Heart right ventricle (tissue), 16 donors: ENCODE results near the gene PCDHGB1. TPM values are rescaled to one million over a fixed set of nuclear protein-coding genes. Genes with fewer than 3 reads are reported as not detected.
A peak's percentile ranks its signal among the peaks of the same experiment; 100 is the strongest.

Experiments used
- ATAC-seq, 8 donors: fragments of 200-7000 bp; cut with Tn5 transposase; one replicate each; pipeline ENCODE4 v1.9.1; 2020; ENCODE audit warnings: mild to moderate bottlenecking in 8 of 8, moderate library complexity in 8 of 8, moderate number of reproducible peaks in 1 of 8
- DNase-seq, 2 donors: peaks; one replicate each; pipeline ENCODE4 v3.0.0-alpha.2; 2020
- H3K27ac ChIP-seq, 10 donors: fragments of 200-600 bp; sonication (generic) in 2 of 10; one replicate each; pipeline versions ENCODE4 v1.5.0 to v1.8.0; 2020 to 2022; ENCODE audit warnings: mild to moderate bottlenecking in 3 of 10
- H3K27me3 ChIP-seq, 7 donors: fragments of 200-600 bp; one replicate each; pipeline ENCODE4 v1.8.0; 2021 to 2022; ENCODE audit warnings: mild to moderate bottlenecking in 2 of 7
- H3K36me3 ChIP-seq, 9 donors: fragments of 200-600 bp; sonication (generic) in 1 of 9; one replicate each; pipeline versions ENCODE4 v1.5.0 to v1.8.0; 2020 to 2022; ENCODE audit warnings: mild to moderate bottlenecking in 2 of 9
- H3K4me1 ChIP-seq, 9 donors: fragments of 200-600 bp; sonication (generic) in 1 of 9; one replicate each; pipeline versions ENCODE4 v1.5.0 to v1.8.0; 2020 to 2022; ENCODE audit warnings: mild to moderate bottlenecking in 4 of 9
- H3K4me3 ChIP-seq, 10 donors: fragments of 200-600 bp; sonication (generic) in 2 of 10; one replicate each; pipeline versions ENCODE4 v1.5.0 to v1.8.0; 2020 to 2022; ENCODE audit warnings: mild to moderate bottlenecking in 7 of 10, moderate library complexity in 2 of 10
- H3K9me3 ChIP-seq, 11 donors: fragments of 200-600 bp in 10 of 11; sonication (generic) in 2 of 11; one replicate each; pipeline versions ENCODE4 v1.5.0 to v1.8.0; 2013 to 2022; ENCODE audit warnings: mild to moderate bottlenecking in 2 of 11, control low read depth in 1 of 11, moderate library complexity in 1 of 11
- WGBS, 2 donors: extraction: QIAGEN DNeasy Blood & Tissue Kit; methylation state at CpG; one replicate each; pipeline ENCODE4 v1.1.7; 2013; ENCODE audit warnings: inconsistent platforms in 1 of 2; 5-methylcytosine and 5-hydroxymethylcytosine counted together
- intact Hi-C, 10 donors: fragments of 100-400 bp; cut with DNase I; formaldehyde crosslinking; loops; one replicate each; pipeline versions ENCODE4 v1.11.1 to v1.14.2; 2022
- polyA plus RNA-seq, 2 donors: library from polyadenylated mRNA; stranded (reverse); fragments of 200-250 nt; gene quantifications; one replicate each; pipeline ENCODE4 v1.2.3, GENCODE V29; 2013
- total RNA-seq, 10 donors: library from RNA; stranded (reverse); fragmentation: NEBNext Ultra II Directional in 3 of 10; extraction: Animal tissue kit (Norgen Biotek cat#: 25700) in 3 of 10; gene quantifications; one replicate each; pipeline versions ENCODE4 v1.2.1 to v1.2.4, GENCODE V29; 2021 to 2023
- TF ChIP-seq, protein P1 (sequence below), 9 donors: fragments of 200-600 bp; sonication (generic) in 2 of 9; IDR thresholded peaks; one replicate each; pipeline versions ENCODE4 v1.5.0 to v1.8.0; 2021 to 2022; ENCODE audit warnings: antibody characterized with exemption in 9 of 9, mild to moderate bottlenecking in 5 of 9, moderate library complexity in 1 of 9
- donor health status: Arrhythmogenic right ventricular cardiomyopathy.
- donor health status: ischemic (EF 13 %, LVEDD 7.1; RV severe dilation, severe dysfunction).
- donor health status: healthy with polysubstance abuse.
- donor health status: DM: no; HTN: yes; CAD: no.
- donor health status: DM: no; HTN: no; CAD: no.
- donor health status: ischemic (EF 25% LVEDD 6.9; RV normal size, moderate dysfunction).
- donor health status: ischemic (EF 25% LVEDD 5.7; RV mildly dilated, moderate dysfunction).
- donor health status: healthy.
- donor health status: DM: yes; HTN: yes; CAD: no.
- donor health status: Ischemic cardiomyopathy.
- donor health status: ischemic (EF 35%, LVEDD 5.7; RV mildly dilated, moderate dysfunction).
- donor health status: nonischemic (EF 11% LVEDD 7.7; RV severe dilation, severe dysfunction).
- donor health status: DM: yes; HTN: yes; CAD: no.
- donor health status: PGD.
- donor health status: ischemic (EF 29% LVEDD 5.4; RV normal size, mild dysfunction).
- donor health status: nonischemic (EF 23%, LVEDD 6.1; RV moderate dilation, normal function).

PCDHGB1 gene
- total and polyA plus RNA-seq, 12 donors = 0.19 to 13.2 (median 8.6) TPM

- intact Hi-C loops = no loop called here
- no peak overlapping the region for H3K4me3 ChIP-seq
- TF ChIP-seq, protein P1, sequence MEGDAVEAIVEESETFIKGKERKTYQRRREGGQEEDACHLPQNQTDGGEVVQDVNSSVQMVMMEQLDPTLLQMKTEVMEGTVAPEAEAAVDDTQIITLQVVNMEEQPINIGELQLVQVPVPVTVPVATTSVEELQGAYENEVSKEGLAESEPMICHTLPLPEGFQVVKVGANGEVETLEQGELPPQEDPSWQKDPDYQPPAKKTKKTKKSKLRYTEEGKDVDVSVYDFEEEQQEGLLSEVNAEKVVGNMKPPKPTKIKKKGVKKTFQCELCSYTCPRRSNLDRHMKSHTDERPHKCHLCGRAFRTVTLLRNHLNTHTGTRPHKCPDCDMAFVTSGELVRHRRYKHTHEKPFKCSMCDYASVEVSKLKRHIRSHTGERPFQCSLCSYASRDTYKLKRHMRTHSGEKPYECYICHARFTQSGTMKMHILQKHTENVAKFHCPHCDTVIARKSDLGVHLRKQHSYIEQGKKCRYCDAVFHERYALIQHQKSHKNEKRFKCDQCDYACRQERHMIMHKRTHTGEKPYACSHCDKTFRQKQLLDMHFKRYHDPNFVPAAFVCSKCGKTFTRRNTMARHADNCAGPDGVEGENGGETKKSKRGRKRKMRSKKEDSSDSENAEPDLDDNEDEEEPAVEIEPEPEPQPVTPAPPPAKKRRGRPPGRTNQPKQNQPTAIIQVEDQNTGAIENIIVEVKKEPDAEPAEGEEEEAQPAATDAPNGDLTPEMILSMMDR (IDR thresholded peaks at IDR 0.05) = peak in 2 of 9 donors; percentile 9 to 18
- no peak overlapping the region for H3K27ac ChIP-seq
- ATAC-seq (peak in 4 of 8 donors; percentile 41 to 56 (median 50)), DNase-seq (no peak)
- WGBS, 2 donors = 28 to 34% methylated on average over 15 of the region's 15 CpGs
- H3K36me3 ChIP-seq = peaks cover 0 to 31% (median 0%) of the 10 kb centered on the region in 9 donors
- H3K27me3 ChIP-seq = peaks cover 0 to 84% (median 0%) of the 10 kb centered on the region in 7 donors
- peaks cover 0 to 94% (median 51%) of the 10 kb centered on the region in 11 donors for H3K9me3 ChIP-seq
- H3K4me1 ChIP-seq = peaks cover 0 to 5% (median 0%) of the 10 kb centered on the region in 9 donors
These were observed 48.7 kb downstream of the PCDHGB1 start for GRCh38 chr5:141398608-141399007.

DNA sequence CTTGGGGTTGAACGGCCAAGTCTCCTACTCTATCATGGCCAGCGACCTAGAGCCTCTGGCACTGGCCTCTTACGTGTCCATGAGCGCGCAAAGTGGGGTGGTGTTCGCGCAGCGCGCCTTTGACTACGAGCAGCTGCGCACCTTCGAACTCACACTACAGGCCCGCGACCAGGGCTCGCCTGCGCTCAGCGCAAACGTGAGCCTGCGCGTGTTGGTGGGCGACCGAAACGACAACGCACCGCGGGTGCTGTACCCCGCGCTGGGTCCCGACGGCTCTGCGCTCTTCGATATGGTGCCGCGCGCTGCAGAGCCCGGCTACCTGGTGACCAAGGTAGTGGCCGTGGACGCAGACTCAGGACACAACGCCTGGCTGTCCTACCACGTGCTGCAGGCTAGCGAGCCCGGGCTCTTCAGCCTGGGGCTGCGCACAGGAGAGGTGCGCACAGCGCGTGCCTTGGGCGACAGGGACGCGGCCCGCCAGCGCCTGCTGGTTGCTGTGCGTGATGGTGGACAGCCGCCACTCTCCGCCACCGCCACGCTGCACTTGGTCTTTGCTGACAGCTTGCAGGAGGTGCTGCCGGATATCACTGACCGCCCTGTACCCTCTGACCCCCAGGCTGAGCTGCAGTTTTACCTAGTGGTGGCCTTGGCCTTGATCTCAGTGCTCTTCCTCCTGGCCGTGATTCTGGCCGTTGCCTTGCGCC is 49.8 kb downstream of the PCDHGB1 start:
- DNase-seq (no peak), ATAC-seq (peak in 1 of 8 donors; percentile 40)
- no peak overlapping the region for H3K4me3 ChIP-seq
- H3K27ac ChIP-seq = no peak overlapping the region
- H3K36me3 ChIP-seq = peaks cover 0 to 35% (median 0%) of the 10 kb centered on the region in 9 donors
- peaks cover 0 to 84% (median 0%) of the 10 kb centered on the region in 7 donors for H3K27me3 ChIP-seq
- WGBS, 2 donors = 33 to 34% methylated on average over 60 to 61 of the region's 61 CpGs
- intact Hi-C loops = loop anchor here in 1 of 10 donors (10.0 kb wide), 1 partner anchor 45 kb away; the partner anchor contains the start of genes PCDHGA4, PCDHGB1 and PCDHGB2
- H3K4me1 ChIP-seq = peaks cover 0 to 5% (median 0%) of the 10 kb centered on the region in 9 donors
- H3K9me3 ChIP-seq = peaks cover 0 to 94% (median 55%) of the 10 kb centered on the region in 11 donors
- TF ChIP-seq, protein P1 (IDR thresholded peaks at IDR 0.05) = no peak

Other genes with a start within 250 kb of the PCDHGB1 start
Only the 30 nearest of the 37 such genes appear.
- 1 to 10 TPM in 5 of 10 donors, under 1 TPM in 5; 0.34 to 3.4 (median 1.1) TPM for gene PCDHB9, start 162.9 kb upstream of the PCDHGB1 start, total RNA-seq
- under 1 TPM; 0.25 to 0.59 TPM for gene PCDHB9, start 162.9 kb upstream of the PCDHGB1 start, polyA plus RNA-seq
- gene PCDHB10, start 157.7 kb upstream of the PCDHGB1 start, total RNA-seq = 1 to 10 TPM in 3 of 10 donors, under 1 TPM in 7; 0.28 to 1.3 (median 0.68) TPM
- under 1 TPM; 0.42 to 0.59 TPM for gene PCDHB10, start 157.7 kb upstream of the PCDHGB1 start, polyA plus RNA-seq
- gene PCDHB11, start 150.5 kb upstream of the PCDHGB1 start, total RNA-seq = 1 to 10 TPM in 7 of 10 donors, under 1 TPM in 3; 0.64 to 2.8 (median 1.4) TPM
- under 1 TPM; 0.26 to 0.37 TPM for gene PCDHB11, start 150.5 kb upstream of the PCDHGB1 start, polyA plus RNA-seq
- gene PCDHB12, start 141.4 kb upstream of the PCDHGB1 start, total RNA-seq = 1 to 10 TPM in 6 of 10 donors, under 1 TPM in 4; 0.79 to 1.7 (median 1.1) TPM
- under 1 TPM; 0.51 to 0.58 TPM for gene PCDHB12, start 141.4 kb upstream of the PCDHGB1 start, polyA plus RNA-seq
- gene PCDHB13, start 136.2 kb upstream of the PCDHGB1 start, total RNA-seq = 1 to 10 TPM; 2.7 to 5.4 (median 3.6) TPM
- 1 to 10 TPM; 1.0 to 1.3 TPM for gene PCDHB13, start 136.2 kb upstream of the PCDHGB1 start, polyA plus RNA-seq
- gene PCDHB14, start 126.8 kb upstream of the PCDHGB1 start, total RNA-seq = 1 to 10 TPM; 1.4 to 9.0 (median 4.2) TPM
- gene PCDHB14, start 126.8 kb upstream of the PCDHGB1 start, polyA plus RNA-seq = 1 to 10 TPM; 1.2 to 2.2 TPM
- gene PCDHB15, start 104.7 kb upstream of the PCDHGB1 start, total RNA-seq = 10 to 100 TPM in 2 of 10 donors, 1 to 10 TPM in 8; 3.3 to 10.5 (median 5.2) TPM
- 1 to 10 TPM; 2.3 to 3.4 TPM for gene PCDHB15, start 104.7 kb upstream of the PCDHGB1 start, polyA plus RNA-seq
- gene SLC25A2, start 46.0 kb upstream of the PCDHGB1 start, total RNA-seq = under 1 TPM in 2 of 10 donors, not detected in 8; 0.28 TPM
- gene SLC25A2, start 46.0 kb upstream of the PCDHGB1 start, polyA plus RNA-seq = under 1 TPM in 1 of 2 donors, not detected in 1; 0.22 TPM
- 100 to 1,000 TPM in 8 of 10 donors, 10 to 100 TPM in 2; 93.4 to 111 (median 107) TPM for gene TAF7, start 29.3 kb upstream of the PCDHGB1 start, total RNA-seq
- gene TAF7, start 29.3 kb upstream of the PCDHGB1 start, polyA plus RNA-seq = 10 to 100 TPM; 33.1 to 89.9 TPM
- gene PCDHGA1, start 19.6 kb upstream of the PCDHGB1 start, total RNA-seq = 1 to 10 TPM; 2.1 to 5.0 (median 2.8) TPM
- 1 to 10 TPM in 1 of 2 donors, under 1 TPM in 1; 0.57 to 1.5 TPM for gene PCDHGA1, start 19.6 kb upstream of the PCDHGB1 start, polyA plus RNA-seq
- gene PCDHGA2, start 11.3 kb upstream of the PCDHGB1 start, total RNA-seq = 10 to 100 TPM in 6 of 10 donors, 1 to 10 TPM in 4; 7.0 to 15.3 (median 12.2) TPM
- gene PCDHGA2, start 11.3 kb upstream of the PCDHGB1 start, polyA plus RNA-seq = 1 to 10 TPM; 1.6 to 2.0 TPM
- 10 to 100 TPM; 10.0 to 21.0 (median 15.2) TPM for gene PCDHGA3, start 6.3 kb upstream of the PCDHGB1 start, total RNA-seq
- 1 to 10 TPM; 1.3 to 7.5 TPM for gene PCDHGA3, start 6.3 kb upstream of the PCDHGB1 start, polyA plus RNA-seq
- gene PCDHGA4, start 4.9 kb downstream of the PCDHGB1 start, total RNA-seq = 10 to 100 TPM in 8 of 10 donors, 1 to 10 TPM in 2; 7.4 to 16.0 (median 10.5) TPM
- 1 to 10 TPM in 1 of 2 donors, under 1 TPM in 1; 0.70 to 4.8 TPM for gene PCDHGA4, start 4.9 kb downstream of the PCDHGB1 start, polyA plus RNA-seq
- 10 to 100 TPM in 7 of 10 donors, 1 to 10 TPM in 3; 8.2 to 17.0 (median 11.5) TPM for gene PCDHGB2, start 9.9 kb downstream of the PCDHGB1 start, total RNA-seq
- 1 to 10 TPM in 1 of 2 donors, under 1 TPM in 1; 0.64 to 5.2 TPM for gene PCDHGB2, start 9.9 kb downstream of the PCDHGB1 start, polyA plus RNA-seq
- gene PCDHGA5, start 14.1 kb downstream of the PCDHGB1 start, total RNA-seq = 1 to 10 TPM; 5.5 to 9.7 (median 7.1) TPM
- 1 to 10 TPM in 1 of 2 donors, under 1 TPM in 1; 0.59 to 5.3 TPM for gene PCDHGA5, start 14.1 kb downstream of the PCDHGB1 start, polyA plus RNA-seq
- 10 to 100 TPM in 3 of 10 donors, 1 to 10 TPM in 7; 7.0 to 14.0 (median 9.3) TPM for gene PCDHGB3, start 20.1 kb downstream of the PCDHGB1 start, total RNA-seq
- 1 to 10 TPM in 1 of 2 donors, under 1 TPM in 1; 0.39 to 5.1 TPM for gene PCDHGB3, start 20.1 kb downstream of the PCDHGB1 start, polyA plus RNA-seq
- 10 to 100 TPM in 1 of 10 donors, 1 to 10 TPM in 9; 5.4 to 10.6 (median 8.1) TPM for gene PCDHGA6, start 23.8 kb downstream of the PCDHGB1 start, total RNA-seq
- gene PCDHGA6, start 23.8 kb downstream of the PCDHGB1 start, polyA plus RNA-seq = 1 to 10 TPM; 1.2 to 9.4 TPM
- gene PCDHGA7, start 32.6 kb downstream of the PCDHGB1 start, total RNA-seq = 10 to 100 TPM in 1 of 10 donors, 1 to 10 TPM in 9; 5.9 to 11.5 (median 8.1) TPM
- 1 to 10 TPM in 1 of 2 donors, under 1 TPM in 1; 0.54 to 6.4 TPM for gene PCDHGA7, start 32.6 kb downstream of the PCDHGB1 start, polyA plus RNA-seq
- gene PCDHGB4, start 37.6 kb downstream of the PCDHGB1 start, total RNA-seq = 10 to 100 TPM in 1 of 10 donors, 1 to 10 TPM in 9; 5.1 to 10.9 (median 7.3) TPM
- gene PCDHGB4, start 37.6 kb downstream of the PCDHGB1 start, polyA plus RNA-seq = 1 to 10 TPM in 1 of 2 donors, under 1 TPM in 1; 0.96 to 3.3 TPM
- gene PCDHGA8, start 42.5 kb downstream of the PCDHGB1 start, total RNA-seq = 10 to 100 TPM in 1 of 10 donors, 1 to 10 TPM in 9; 7.2 to 11.2 (median 8.7) TPM
- gene PCDHGA8, start 42.5 kb downstream of the PCDHGB1 start, polyA plus RNA-seq = 1 to 10 TPM in 1 of 2 donors, under 1 TPM in 1; 0.28 to 3.7 TPM
- 10 to 100 TPM in 2 of 10 donors, 1 to 10 TPM in 8; 6.6 to 12.1 (median 8.2) TPM for gene PCDHGB5, start 47.8 kb downstream of the PCDHGB1 start, total RNA-seq
- gene PCDHGB5, start 47.8 kb downstream of the PCDHGB1 start, polyA plus RNA-seq = 1 to 10 TPM; 1.6 to 3.8 TPM
- 1 to 10 TPM; 4.0 to 8.3 (median 6.0) TPM for gene PCDHGA9, start 52.7 kb downstream of the PCDHGB1 start, total RNA-seq
- 1 to 10 TPM in 1 of 2 donors, under 1 TPM in 1; 0.55 to 7.1 TPM for gene PCDHGA9, start 52.7 kb downstream of the PCDHGB1 start, polyA plus RNA-seq
- gene PCDHGB6, start 57.9 kb downstream of the PCDHGB1 start, total RNA-seq = 10 to 100 TPM in 1 of 10 donors, 1 to 10 TPM in 9; 4.6 to 10.2 (median 6.6) TPM
- 1 to 10 TPM; 1.1 to 5.8 TPM for gene PCDHGB6, start 57.9 kb downstream of the PCDHGB1 start, polyA plus RNA-seq
- gene PCDHGA10, start 62.9 kb downstream of the PCDHGB1 start, total RNA-seq = 1 to 10 TPM; 4.3 to 7.8 (median 6.7) TPM
- gene PCDHGA10, start 62.9 kb downstream of the PCDHGB1 start, polyA plus RNA-seq = 1 to 10 TPM in 1 of 2 donors, under 1 TPM in 1; 0.52 to 3.4 TPM
- gene PCDHGB7, start 67.6 kb downstream of the PCDHGB1 start, total RNA-seq = 10 to 100 TPM in 8 of 10 donors, 1 to 10 TPM in 2; 5.9 to 12.6 (median 10.5) TPM
- gene PCDHGB7, start 67.6 kb downstream of the PCDHGB1 start, polyA plus RNA-seq = 1 to 10 TPM; 1.9 to 5.6 TPM
- 1 to 10 TPM; 3.3 to 8.5 (median 5.4) TPM for gene PCDHGA11, start 71.0 kb downstream of the PCDHGB1 start, total RNA-seq
- 1 to 10 TPM in 1 of 2 donors, under 1 TPM in 1; 0.74 to 7.2 TPM for gene PCDHGA11, start 71.0 kb downstream of the PCDHGB1 start, polyA plus RNA-seq
- 1 to 10 TPM; 5.4 to 9.2 (median 6.1) TPM for gene PCDHGA12, start 80.4 kb downstream of the PCDHGB1 start, total RNA-seq
- gene PCDHGA12, start 80.4 kb downstream of the PCDHGB1 start, polyA plus RNA-seq = 1 to 10 TPM; 1.6 to 5.3 TPM
- gene PCDHGC3, start 125.9 kb downstream of the PCDHGB1 start, total RNA-seq = 10 to 100 TPM; 12.8 to 19.5 (median 15.9) TPM
- gene PCDHGC3, start 125.9 kb downstream of the PCDHGB1 start, polyA plus RNA-seq = 10 to 100 TPM; 43.4 to 48.6 TPM
- gene PCDHGC4, start 134.9 kb downstream of the PCDHGB1 start, total RNA-seq = 1 to 10 TPM; 1.7 to 4.3 (median 3.1) TPM
- 1 to 10 TPM in 1 of 2 donors, under 1 TPM in 1; 0.12 to 5.0 TPM for gene PCDHGC4, start 134.9 kb downstream of the PCDHGB1 start, polyA plus RNA-seq
- 1 to 10 TPM; 2.2 to 4.9 (median 3.3) TPM for gene PCDHGC5, start 139.0 kb downstream of the PCDHGB1 start, total RNA-seq
- gene PCDHGC5, start 139.0 kb downstream of the PCDHGB1 start, polyA plus RNA-seq = 10 to 100 TPM in 1 of 2 donors, under 1 TPM in 1; 0.38 to 10.2 TPM